HEK293 (cell line): ENCODE data around the gene FERMT3.

ENCODE experiments used
- ZNF24 ChIP-seq: fragments of 450-650 bp; formaldehyde crosslinking; IDR thresholded peaks from 2 replicates; pipeline ENCODE4 v1.5.1; 2016; ENCODE audit warnings: missing biosample characterization, missing genetic modification characterization
- TF ChIP-seq, protein P1 (sequence below): fragments of 450-650 bp; formaldehyde crosslinking; IDR thresholded peaks from 2 replicates; pipeline ENCODE4 v1.5.1; 2016; ENCODE audit warnings: missing biosample characterization, missing genetic modification characterization

DNA sequence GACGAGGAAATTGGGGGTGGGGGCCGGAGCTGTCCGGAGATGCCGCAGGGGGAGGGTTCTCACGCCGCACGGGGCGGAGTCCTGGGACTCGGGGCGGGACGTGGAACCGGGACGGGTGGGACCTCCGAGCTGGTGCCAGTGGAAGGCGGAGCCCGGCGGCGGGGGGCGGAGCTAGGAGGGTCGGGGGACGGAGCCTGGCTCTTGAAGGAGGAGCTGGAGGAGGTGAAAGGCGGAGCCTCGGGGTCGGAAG is 34.6 kb downstream of the FERMT3 start:
- no peak for TF ChIP-seq ZNF24 (tag by site-specific recombination)
- TF ChIP-seq, protein P1, sequence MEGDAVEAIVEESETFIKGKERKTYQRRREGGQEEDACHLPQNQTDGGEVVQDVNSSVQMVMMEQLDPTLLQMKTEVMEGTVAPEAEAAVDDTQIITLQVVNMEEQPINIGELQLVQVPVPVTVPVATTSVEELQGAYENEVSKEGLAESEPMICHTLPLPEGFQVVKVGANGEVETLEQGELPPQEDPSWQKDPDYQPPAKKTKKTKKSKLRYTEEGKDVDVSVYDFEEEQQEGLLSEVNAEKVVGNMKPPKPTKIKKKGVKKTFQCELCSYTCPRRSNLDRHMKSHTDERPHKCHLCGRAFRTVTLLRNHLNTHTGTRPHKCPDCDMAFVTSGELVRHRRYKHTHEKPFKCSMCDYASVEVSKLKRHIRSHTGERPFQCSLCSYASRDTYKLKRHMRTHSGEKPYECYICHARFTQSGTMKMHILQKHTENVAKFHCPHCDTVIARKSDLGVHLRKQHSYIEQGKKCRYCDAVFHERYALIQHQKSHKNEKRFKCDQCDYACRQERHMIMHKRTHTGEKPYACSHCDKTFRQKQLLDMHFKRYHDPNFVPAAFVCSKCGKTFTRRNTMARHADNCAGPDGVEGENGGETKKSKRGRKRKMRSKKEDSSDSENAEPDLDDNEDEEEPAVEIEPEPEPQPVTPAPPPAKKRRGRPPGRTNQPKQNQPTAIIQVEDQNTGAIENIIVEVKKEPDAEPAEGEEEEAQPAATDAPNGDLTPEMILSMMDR (tag by site-specific recombination), result no peak
